OCI-LY7 (cell line): ENCODE measurements around the gene LINC00237. TPM values are rescaled to one million over a fixed set of nuclear protein-coding genes. Genes with fewer than 3 reads are reported as not detected.

ENCODE experiments used
- BruUV-seq: library from RNA; stranded (reverse); fragments of 400-500 nt; replicated peaks from 2 replicates; lab custom pipeline; 2021; lab: Mats Ljungman, UMichigan
- CTCF ChIA-PET: fragments of 300-600 bp; sonication (Branson Sonifier 250); formaldehyde crosslinking; loops from one replicate; lab custom pipeline; 2022; ENCODE audit warnings: antibody characterized with exemption; ENCODE audit not compliant: unreplicated experiment; lab: Charles Lee
- POLR2A ChIA-PET: fragments of 300-600 bp; sonication (Branson Sonifier 250); formaldehyde crosslinking; loops from one replicate; lab custom pipeline; 2022; ENCODE audit warnings: antibody characterized with exemption; lab: Charles Lee
- DNase-seq: peaks from one replicate; pipeline ENCODE4 v3.0.0-alpha.2; 2015; ENCODE audit warnings: low spot score
- H2AFZ ChIP-seq: fragments of 200-600 bp; sonication (generic), shearing (Covaris generic); 2 replicates; pipeline ENCODE4 v1.6.1; 2014; ENCODE audit warnings: mild to moderate bottlenecking, antibody characterized with exemption, low read length, moderate library complexity
- H3K27ac ChIP-seq: fragments of 200-600 bp; sonication (generic); 2 replicates; pipeline ENCODE4 v1.5.1; 2014; ENCODE audit warnings: mixed run types, low read depth, mild to moderate bottlenecking, moderate library complexity, low read length, inconsistent platforms; ENCODE audit not compliant: poor library complexity, severe bottlenecking
- H3K36me3 ChIP-seq: fragments of 200-600 bp; sonication (generic); 2 replicates; pipeline ENCODE4 v1.6.1; 2014; ENCODE audit warnings: mild to moderate bottlenecking, antibody characterized with exemption, low read length, moderate library complexity, mixed read lengths; ENCODE audit not compliant: insufficient read depth
- H3K4me1 ChIP-seq: fragments of 200-600 bp; sonication (generic); 2 replicates; pipeline ENCODE4 v1.5.1; 2014; ENCODE audit warnings: mild to moderate bottlenecking, low read length; ENCODE audit not compliant: insufficient read depth, poor library complexity, severe bottlenecking
- H3K4me2 ChIP-seq: fragments of 200-600 bp; sonication (generic); 2 replicates; pipeline ENCODE4 v1.6.1; 2014; ENCODE audit warnings: mild to moderate bottlenecking, low read length
- H3K4me3 ChIP-seq: fragments of 200-600 bp; sonication (generic); 2 replicates; pipeline ENCODE4 v1.5.1; 2014; ENCODE audit warnings: mild to moderate bottlenecking, low read depth, low read length; ENCODE audit not compliant: poor library complexity, severe bottlenecking
- H3K79me2 ChIP-seq: fragments of 200-600 bp; sonication (generic); 2 replicates; pipeline ENCODE4 v1.6.1; 2016; ENCODE audit warnings: low read depth, mild to moderate bottlenecking, low read length, moderate library complexity, mixed read lengths; ENCODE audit not compliant: insufficient read depth
- H3K9me2 ChIP-seq: fragments of 200-600 bp; sonication (generic); 2 replicates; pipeline ENCODE4 v1.6.1; 2016; ENCODE audit warnings: mild to moderate bottlenecking, low read length, mixed read lengths; ENCODE audit not compliant: insufficient read depth
- H3K9me3 ChIP-seq: fragments of 200-600 bp; sonication (generic); 2 replicates; pipeline ENCODE4 v1.6.1; 2014; ENCODE audit warnings: mild to moderate bottlenecking, mixed run types, low read length, mixed read lengths
- H4K20me1 ChIP-seq: fragments of 200-600 bp; sonication (generic); 2 replicates; pipeline ENCODE4 v1.6.1; 2014; ENCODE audit warnings: mild to moderate bottlenecking, antibody characterized with exemption, low read length, moderate library complexity, mixed read lengths; ENCODE audit not compliant: insufficient read depth
- EZH2phosphoT487 ChIP-seq: fragments of 200-600 bp; sonication (generic); IDR thresholded peaks from 2 replicates; pipeline ENCODE4 v1.6.1; 2018; ENCODE audit warnings: low read depth, borderline replicate concordance, mild to moderate bottlenecking, mixed run types, antibody characterized with exemption, low read length, moderate library complexity, mixed read lengths
- intact Hi-C: fragments of 100-400 bp; cut with micrococcal nuclease; formaldehyde crosslinking; loops from one replicate; pipeline ENCODE4 v1.10.0; 2022; ENCODE audit not compliant: unreplicated experiment
- total RNA-seq, 2 experiments: library from RNA; depleted of rRNA in 1 of 2; stranded (reverse); fragments of >200 nt in 1 of 2; shearing (Covaris generic) in 1 of 2; gene quantifications; 2 replicates each; pipeline ENCODE4 v1.2.3, GENCODE V29; 2014 to 2022
- TF ChIP-seq, protein P1 (sequence below): fragments of 200-600 bp; sonication (generic); conservative IDR thresholded peaks from 2 replicates; pipeline ENCODE4 v1.5.1; 2014; ENCODE audit warnings: mild to moderate bottlenecking, antibody characterized with exemption, low read length, moderate library complexity, mixed read lengths

LINC00237 gene
- total RNA-seq, 2 experiments from 2014 or later = not detected

DNA sequence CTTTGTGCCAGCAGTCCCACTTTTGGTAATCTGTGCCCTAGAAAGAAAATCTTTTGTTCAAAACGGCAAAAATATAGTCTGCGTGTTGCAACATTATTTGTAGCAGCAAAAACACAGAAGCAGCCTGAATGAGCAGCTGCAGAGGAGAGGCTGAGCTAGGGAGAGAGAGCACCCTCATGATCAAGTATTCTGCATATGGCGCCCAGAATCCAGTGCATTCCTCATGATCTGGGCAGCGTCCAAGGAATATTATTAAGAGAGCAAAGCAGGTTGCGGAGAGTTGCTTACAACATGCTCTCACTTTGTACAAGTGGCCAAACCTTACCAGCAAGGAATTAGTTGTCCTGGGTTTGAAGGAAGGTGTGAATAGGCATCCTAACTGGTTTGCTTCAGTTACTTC, 45.6 kb upstream of the LINC00237 start:
- CTCF ChIA-PET = no interaction called here
- H3K4me1 ChIP-seq = no peaks in the 10 kb centered on the region
- no peaks in the 10 kb centered on the region for H3K79me2 ChIP-seq
- no peaks in the 10 kb centered on the region for H4K20me1 ChIP-seq
- intact Hi-C loops = no loop called here
- TF ChIP-seq EZH2phosphoT487 = no peak
- BruUV-seq = no TSS peak
- no peaks in the 10 kb centered on the region for H3K9me2 ChIP-seq
- no peak overlapping the region for H2AFZ ChIP-seq
- POLR2A ChIA-PET = no interaction called here
- H3K9me3 ChIP-seq = no peaks in the 10 kb centered on the region
- no peak overlapping the region for H3K4me2 ChIP-seq
- no peak for DNase-seq
- no peak overlapping the region for H3K4me3 ChIP-seq
- H3K36me3 ChIP-seq = peaks cover 6% of the 10 kb centered on the region; the same call in 1 of the 2 replicates
- no peak overlapping the region for H3K27ac ChIP-seq

DNA sequence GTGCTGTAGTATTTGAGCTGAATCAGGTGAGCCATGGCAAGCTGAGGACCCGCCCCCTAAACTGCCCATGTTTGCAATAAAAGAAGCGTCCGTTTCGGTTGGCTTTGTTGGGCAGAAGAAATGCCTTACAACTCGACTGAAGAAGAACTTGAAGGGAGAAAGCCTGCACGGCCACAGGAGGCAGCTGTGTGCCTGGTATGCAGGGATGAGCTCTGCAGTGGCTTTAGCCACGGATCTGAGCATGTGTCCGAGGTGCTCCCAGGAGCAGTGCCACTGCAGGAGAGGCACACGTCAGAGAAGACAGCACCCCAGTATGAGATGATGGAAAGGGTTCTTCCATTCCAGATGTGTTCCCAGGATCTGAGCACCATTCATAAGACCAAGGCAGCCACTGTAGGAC, 43.2 kb upstream of the LINC00237 start:
- Histone ChIP-seq H2AFZ (no peak overlapping the region), H3K9me2 (no peaks in the 10 kb centered on the region), H3K27ac (no peak overlapping the region), H3K9me3 (no peaks in the 10 kb centered on the region), H3K79me2 (no peaks in the 10 kb centered on the region), H4K20me1 (no peaks in the 10 kb centered on the region), H3K4me3 (no peak overlapping the region), H3K4me2 (no peak overlapping the region), H3K4me1 (no peaks in the 10 kb centered on the region), H3K36me3 (no peaks in the 10 kb centered on the region)
- BruUV-seq = no TSS peak
- no peak for DNase-seq
- POLR2A ChIA-PET = no interaction called here
- TF ChIP-seq, protein P1, sequence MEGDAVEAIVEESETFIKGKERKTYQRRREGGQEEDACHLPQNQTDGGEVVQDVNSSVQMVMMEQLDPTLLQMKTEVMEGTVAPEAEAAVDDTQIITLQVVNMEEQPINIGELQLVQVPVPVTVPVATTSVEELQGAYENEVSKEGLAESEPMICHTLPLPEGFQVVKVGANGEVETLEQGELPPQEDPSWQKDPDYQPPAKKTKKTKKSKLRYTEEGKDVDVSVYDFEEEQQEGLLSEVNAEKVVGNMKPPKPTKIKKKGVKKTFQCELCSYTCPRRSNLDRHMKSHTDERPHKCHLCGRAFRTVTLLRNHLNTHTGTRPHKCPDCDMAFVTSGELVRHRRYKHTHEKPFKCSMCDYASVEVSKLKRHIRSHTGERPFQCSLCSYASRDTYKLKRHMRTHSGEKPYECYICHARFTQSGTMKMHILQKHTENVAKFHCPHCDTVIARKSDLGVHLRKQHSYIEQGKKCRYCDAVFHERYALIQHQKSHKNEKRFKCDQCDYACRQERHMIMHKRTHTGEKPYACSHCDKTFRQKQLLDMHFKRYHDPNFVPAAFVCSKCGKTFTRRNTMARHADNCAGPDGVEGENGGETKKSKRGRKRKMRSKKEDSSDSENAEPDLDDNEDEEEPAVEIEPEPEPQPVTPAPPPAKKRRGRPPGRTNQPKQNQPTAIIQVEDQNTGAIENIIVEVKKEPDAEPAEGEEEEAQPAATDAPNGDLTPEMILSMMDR = no peak
- TF ChIP-seq EZH2phosphoT487 = no peak
- CTCF ChIA-PET = no interaction called here
- intact Hi-C loops = no loop called here

DNA sequence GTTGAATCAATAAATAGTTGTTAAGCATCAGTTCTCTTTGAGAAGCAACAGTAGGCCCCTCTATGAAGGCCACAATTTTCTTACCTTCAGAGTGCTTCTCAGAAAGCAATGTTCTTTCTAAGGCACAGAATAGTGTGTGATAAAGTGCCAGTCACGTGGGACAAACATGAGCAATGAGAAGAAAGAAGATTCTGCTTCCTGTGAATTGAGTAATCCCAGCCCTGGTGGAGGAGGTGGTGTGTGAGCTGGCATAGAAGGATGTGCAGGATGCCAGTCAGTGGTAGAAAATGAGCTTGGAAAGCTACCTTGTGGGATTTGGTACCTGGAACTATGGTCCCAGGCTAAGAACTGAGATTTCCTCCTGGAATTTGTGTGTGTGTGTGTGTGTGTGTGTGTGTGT, 41.4 kb upstream of the LINC00237 start:
- no TSS peak for BruUV-seq
- ChIA-PET CTCF (no interaction called here), POLR2A (interaction anchor here (0.6 to 1.6 kb wide), 3 partner anchors 11 to 308 kb away, joined by 3 to 5 read pairs (median 3); no protein-coding TSS in a partner anchor)
- no peaks in the 10 kb centered on the region for H4K20me1 ChIP-seq
- no peak overlapping the region for H2AFZ ChIP-seq
- H3K36me3 ChIP-seq = no peaks in the 10 kb centered on the region
- no peak overlapping the region for H3K27ac ChIP-seq
- intact Hi-C loops = no loop called here
- no peaks in the 10 kb centered on the region for H3K9me3 ChIP-seq
- no peak overlapping the region for H3K4me2 ChIP-seq
- TF ChIP-seq, protein P1 = no peak
- H3K9me2 ChIP-seq = no peaks in the 10 kb centered on the region
- H3K79me2 ChIP-seq = no peaks in the 10 kb centered on the region
- H3K4me3 ChIP-seq = no peak overlapping the region
- DNase-seq = no peak
- H3K4me1 ChIP-seq = peaks cover 12% of the 10 kb centered on the region
